GM12878 (cell line): Measurements from ENCODE around the gene ZNF80. TPM values are rescaled to one million over a fixed set of nuclear protein-coding genes. Genes with fewer than 3 reads are reported as not detected.
"Not testable (repeated sequence)": the region's sequence is repeated elsewhere in the genome, so short reads cannot be mapped to it uniquely, and the experiment has no call there.

Source experiments
- ATAC-seq: fragments of 200-7000 bp; cut with Tn5 transposase; 3 replicates; pipeline ENCODE4 v1.9.1; 2020; ENCODE audit warnings: mild to moderate bottlenecking, moderate library complexity
- BruUV-seq: library from RNA; stranded (reverse); fragments of 400-500 nt; replicated peaks from 2 replicates; lab custom pipeline; 2021; lab: Mats Ljungman, UMichigan
- CTCF ChIA-PET: fragments of 300-600 bp; sonication (Branson Sonifier 250); formaldehyde crosslinking; extraction: SDS; loops from one replicate; lab custom pipeline; 2021; ENCODE audit warnings: inconsistent platforms; lab: Yijun Ruan, JAX
- POLR2A ChIA-PET: fragments of 350-600 bp; formaldehyde crosslinking; extraction: SDS; loops from one replicate; lab custom pipeline; 2021; ENCODE audit warnings: inconsistent platforms; lab: Charles Lee
- RAD21 ChIA-PET: fragments of 300-600 bp; sonication (Branson Sonifier 250); formaldehyde crosslinking; loops from one replicate; lab custom pipeline; 2023; ENCODE audit warnings: antibody characterized with exemption; ENCODE audit not compliant: unreplicated experiment; lab: Charles Lee
- SMC1A ChIA-PET: fragments of 300-600 bp; sonication (Branson Sonifier 250); formaldehyde crosslinking; loops from one replicate; lab custom pipeline; 2023; ENCODE audit not compliant: unreplicated experiment, uncharacterized antibody; lab: Charles Lee
- DNase-seq: peaks from one replicate; pipeline ENCODE4 v3.0.0-alpha.2; 2011; ENCODE audit warnings: low read depth, low spot score
- FAIRE-seq: peaks from 3 replicates; lab custom pipeline; 2011; peaks lifted over from hg19 to GRCh38; lab: Jason Lieb, UNC
- H2AFZ ChIP-seq: 2 replicates; pipeline ENCODE4 v1.6.0; 2011; ENCODE audit warnings: low read depth, low read length, control low read depth; ENCODE audit not compliant: control insufficient read depth
- H3K27ac ChIP-seq: 2 replicates; pipeline ENCODE4 v1.5.1; 2011; ENCODE audit warnings: control low read depth; ENCODE audit not compliant: control insufficient read depth, insufficient read depth
- H3K27me3 ChIP-seq, 2 experiments: replicated peaks in 1 of 2; 2 replicates each; pipeline versions ENCODE4 v1.6.0 to v1.6.1; 2011; ENCODE audit warnings: low read length in 1 of 2; ENCODE audit not compliant: control insufficient read depth in 2 of 2, insufficient read depth in 2 of 2
- H3K36me3 ChIP-seq, 2 experiments: 2 replicates each; pipeline ENCODE4 v1.5.1; 2011; ENCODE audit warnings: low read length in 1 of 2; ENCODE audit not compliant: control insufficient read depth in 2 of 2, insufficient read depth in 2 of 2
- H3K4me1 ChIP-seq: 2 replicates; pipeline ENCODE4 v1.6.1; 2011; ENCODE audit warnings: mild to moderate bottlenecking, low read length, moderate library complexity, mixed read lengths; ENCODE audit not compliant: control insufficient read depth, insufficient read depth
- H3K4me2 ChIP-seq: 2 replicates; pipeline ENCODE4 v1.6.0; 2011; ENCODE audit warnings: control low read depth; ENCODE audit not compliant: control insufficient read depth, insufficient read depth
- H3K4me3 ChIP-seq: fragments of 200-600 bp; sonication (generic); 2 replicates; pipeline ENCODE4 v1.5.1; 2016
- H3K79me2 ChIP-seq: 2 replicates; pipeline ENCODE4 v1.6.0; 2011; ENCODE audit warnings: low read length; ENCODE audit not compliant: control insufficient read depth, insufficient read depth
- H3K9ac ChIP-seq: 2 replicates; pipeline ENCODE4 v1.8.0; 2011; ENCODE audit warnings: low read length, control low read depth, mixed read lengths; ENCODE audit not compliant: control insufficient read depth, insufficient read depth
- H3K9me3 ChIP-seq: replicated peaks from 3 replicates; pipeline ENCODE4 v1.5.1; 2011; ENCODE audit warnings: mild to moderate bottlenecking, low read length; ENCODE audit not compliant: control insufficient read depth, insufficient read depth
- H4K20me1 ChIP-seq: 2 replicates; pipeline ENCODE4 v1.6.0; 2011; ENCODE audit not compliant: control insufficient read depth, insufficient read depth
- CBX3 ChIP-seq: fragments of 200-600 bp; sonication (generic); IDR thresholded peaks from 2 replicates; pipeline ENCODE4 v1.6.1; 2016; ENCODE audit warnings: low read depth, borderline replicate concordance
- DPF2 ChIP-seq: fragments of 450-650 bp; IDR thresholded peaks from 2 replicates; pipeline ENCODE4 v1.6.1; 2017; ENCODE audit warnings: mild to moderate bottlenecking
- E2F4 ChIP-seq: IDR thresholded peaks from 2 replicates; pipeline ENCODE4 v1.6.1; 2012; ENCODE audit warnings: low read depth, low read length, improper control_type of control experiment
- EGR1 ChIP-seq, 2 experiments: IDR thresholded peaks; 1 replicate in 1 of 2; 2 replicates in 1 of 2; pipeline ENCODE4 v1.6.1; 2011 to 2012; ENCODE audit warnings: low read depth in 2 of 2, low read length in 2 of 2, borderline replicate concordance in 1 of 2, mild to moderate bottlenecking in 1 of 2, moderate library complexity in 1 of 2
- GATAD2B ChIP-seq: fragments of 450-650 bp; conservative IDR thresholded peaks from 2 replicates; pipeline ENCODE4 v1.6.1; 2017; ENCODE audit warnings: low read depth, mild to moderate bottlenecking, moderate library complexity
- IKZF1 ChIP-seq: fragments of 450-650 bp; conservative IDR thresholded peaks from 2 replicates; pipeline ENCODE4 v1.6.1; 2017; ENCODE audit warnings: antibody characterized with exemption, mild to moderate bottlenecking
- KAT2A ChIP-seq: conservative IDR thresholded peaks from 2 replicates; pipeline ENCODE4 v1.6.1; 2011; ENCODE audit warnings: low read depth, low read length; ENCODE audit not compliant: control insufficient read depth
- KLF5 ChIP-seq: fragments of 450-650 bp; IDR thresholded peaks from 2 replicates; pipeline ENCODE4 v1.6.1; 2014; ENCODE audit warnings: mild to moderate bottlenecking; ENCODE audit not compliant: partially characterized antibody
- MEF2B ChIP-seq: fragments of 450-650 bp; IDR thresholded peaks from 2 replicates; pipeline ENCODE4 v1.6.1; 2018; ENCODE audit warnings: mild to moderate bottlenecking, moderate library complexity; ENCODE audit not compliant: partially characterized antibody, poor library complexity, severe bottlenecking
- MTA2 ChIP-seq: fragments of 450-650 bp; IDR thresholded peaks from 2 replicates; pipeline ENCODE4 v1.6.1; 2016; ENCODE audit warnings: low read depth, mild to moderate bottlenecking, moderate library complexity
- MYB ChIP-seq: fragments of 150-350 bp; IDR thresholded peaks from 2 replicates; pipeline ENCODE4 v1.6.1; 2014; ENCODE audit warnings: mild to moderate bottlenecking, low read depth, low read length, borderline replicate concordance
- NFYB ChIP-seq: IDR thresholded peaks from 2 replicates; pipeline ENCODE4 v1.6.1; 2011; ENCODE audit warnings: low read depth, mild to moderate bottlenecking, low read length, improper control_type of control experiment, moderate library complexity; ENCODE audit not compliant: insufficient read depth
- RAD51 ChIP-seq: fragments of 450-650 bp; IDR thresholded peaks from 2 replicates; pipeline ENCODE4 v1.6.1; 2016; ENCODE audit warnings: moderate library complexity, mild to moderate bottlenecking, inconsistent platforms
- SMC3 ChIP-seq: IDR thresholded peaks from 2 replicates; pipeline ENCODE4 v1.6.1; 2011; ENCODE audit warnings: low read length, improper control_type of control experiment, borderline replicate concordance
- STAT3 ChIP-seq: IDR thresholded peaks from 2 replicates; pipeline ENCODE4 v1.6.1; 2011; ENCODE audit warnings: low read depth, low read length, improper control_type of control experiment
- WGBS: methylation state at CpG from one replicate; pipeline ENCODE4 v1.1.6; 2016; ENCODE audit warnings: low lambda C conversion rate; ENCODE audit not compliant: insufficient replicate concordance, insufficient coverage; ENCODE audit errors: missing lambda C conversion rate; 5-methylcytosine and 5-hydroxymethylcytosine counted together
- in situ Hi-C: fragments of 300-500 bp; cut with MboI; formaldehyde crosslinking; loops from 9 replicates; pipeline ENCODE4 v1.14.3; 2018; ENCODE audit warnings: mixed read lengths
- intact Hi-C: fragments of 100-400 bp; cut with micrococcal nuclease; formaldehyde crosslinking; loops from one replicate; pipeline ENCODE4 v1.14.2; 2022; ENCODE audit not compliant: unreplicated experiment
- polyA plus RNA-seq, 11 experiments: library from polyadenylated mRNA; depleted of rRNA in 4 of 11; unstranded in 6 of 11; stranded (reverse) in 5 of 11; fragments of >200 nt; fragmentation: Nextera tagmentation in 4 of 11; fragmentation: Illumina TruSeq in 1 of 11; extraction: Ambion mirVana in 4 of 11; extraction: Trizol in 1 of 11; gene quantifications; 1 replicate in 1 of 11; 2 replicates in 10 of 11; pipeline versions ENCODE4 v1.2.1 to v1.2.3, GENCODE V29; 2011 to 2016; ENCODE audit warnings: inconsistent platforms in 2 of 11, missing spikeins in 2 of 11, low read depth in 1 of 11
- total RNA-seq, 4 experiments: library from RNA; depleted of rRNA in 3 of 4; stranded (reverse); fragments of >200 nt in 3 of 4; fragmentation: Illumina TruSeq in 1 of 4; extraction: Trizol in 1 of 4; gene quantifications; 2 replicates each; pipeline versions ENCODE4 v1.2.1 to v1.2.3, GENCODE V29; 2013 to 2021

ZNF80 gene
- total and polyA plus RNA-seq, 10 of the 15 experiments (the other 5 are each of a cell fraction or from before 2014, with no cell fraction given) = not detected

- H3K4me3 ChIP-seq, H3K79me2 ChIP-seq, DNase-seq, RAD21 ChIA-PET, H3K9ac ChIP-seq, SMC1A ChIA-PET, H3K4me2 ChIP-seq, POLR2A ChIA-PET, H3K9me3 ChIP-seq, in situ Hi-C loops, intact Hi-C loops, FAIRE-seq, H3K27ac ChIP-seq, H3K36me3 ChIP-seq, H3K27me3 ChIP-seq, ATAC-seq, H2AFZ ChIP-seq, CTCF ChIA-PET, H4K20me1 ChIP-seq, BruUV-seq, H3K4me1 ChIP-seq: not testable (repeated sequence)
- WGBS = 87% methylated on average over 11 of the region's 26 CpGs
These were observed 39.5 kb upstream of the ZNF80 start for GRCh38 chr3:114276856-114277255.

- BruUV-seq = no TSS peak
- Histone ChIP-seq H3K4me1 (no peaks in the 10 kb centered on the region), H3K4me2 (no peak overlapping the region), H3K36me3 (no peaks in the 10 kb centered on the region), H4K20me1 (no peaks in the 10 kb centered on the region), H3K4me3 (no peak overlapping the region), H3K9me3 (peaks cover 2% of the 10 kb centered on the region; the same call in 1 of the 3 replicates), H2AFZ (no peak overlapping the region), H3K9ac (no peak overlapping the region), H3K79me2 (no peaks in the 10 kb centered on the region), H3K27me3 (no peaks in the 10 kb centered on the region), H3K27ac (no peak overlapping the region)
- POLR2A ChIA-PET = no interaction called here
- DNase-seq (no peak), ATAC-seq (no peak), FAIRE-seq (no peak)
- 100% methylated on average over 1 of the region's 1 CpG for WGBS
- in situ Hi-C loops (no loop called here), intact Hi-C loops (no loop called here)
- RAD21 ChIA-PET = no interaction called here
- CTCF ChIA-PET = interaction anchor here (0.6 to 1.2 kb wide), 2 partner anchors 16 to 19 kb away, joined by 3 to 4 read pairs; partner anchors contain the start of gene TIGIT
- SMC1A ChIA-PET = interaction anchor here (1.6 kb wide), 1 partner anchor 11 kb away, joined by 6 read pairs; no protein-coding TSS in a partner anchor
- TF ChIP-seq RAD51 = no peak
- TF ChIP-seq CBX3 = no peak
- no peak for TF ChIP-seq EGR1 (IDR thresholded peaks at IDR 0.05; ENCODE audit: borderline replicate concordance in 1 of 2, low read depth in 2 of 2, low read length in 2 of 2)
- no peak for TF ChIP-seq MTA2
- TF ChIP-seq IKZF1 = no peak
- no peak for TF ChIP-seq E2F4
- no peak for TF ChIP-seq KAT2A
- no peak for TF ChIP-seq NFYB
- TF ChIP-seq GATAD2B = no peak
- no peak for TF ChIP-seq STAT3
- no peak for TF ChIP-seq DPF2
- TF ChIP-seq KLF5 = no peak
- no peak for TF ChIP-seq MYB
- no peak for TF ChIP-seq SMC3
- no peak for TF ChIP-seq MEF2B
These were observed 37.6 kb upstream of the ZNF80 start for GRCh38 chr3:114274929-114275328.
